IPS-20b (cell line): Measurements from ENCODE around the gene HMG20A.
A peak's percentile ranks its signal among the peaks of the same experiment; 100 is the strongest.

Experiments
- H3K27ac ChIP-seq: one replicate; pipeline ENCODE4 v1.5.1; 2013; ENCODE audit warnings: low read length
- H3K27me3 ChIP-seq: 2 replicates; pipeline ENCODE4 v1.6.1; 2013; ENCODE audit warnings: mild to moderate bottlenecking, low read length, inconsistent platforms; ENCODE audit not compliant: insufficient read depth
- H3K36me3 ChIP-seq: 2 replicates; pipeline ENCODE4 v1.6.1; 2013; ENCODE audit warnings: low read depth, mild to moderate bottlenecking, inconsistent platforms, low read length, moderate library complexity; ENCODE audit not compliant: insufficient read depth
- H3K4me1 ChIP-seq: 2 replicates; pipeline ENCODE4 v1.6.1; 2013; ENCODE audit warnings: mild to moderate bottlenecking, control low read depth, inconsistent platforms, low read length, moderate library complexity; ENCODE audit not compliant: insufficient read depth
- H3K4me3 ChIP-seq: 2 replicates; pipeline ENCODE4 v1.5.1; 2013; ENCODE audit warnings: mild to moderate bottlenecking, low read length, inconsistent platforms
- H3K9ac ChIP-seq: 2 replicates; pipeline ENCODE4 v1.6.1; 2013; ENCODE audit warnings: low read depth, mild to moderate bottlenecking, inconsistent platforms, low read length, moderate library complexity
- H3K9me3 ChIP-seq: 2 replicates; pipeline ENCODE4 v1.6.1; 2013; ENCODE audit warnings: mild to moderate bottlenecking, low read depth, low read length, inconsistent platforms; ENCODE audit not compliant: insufficient read depth

The HMG20A gene

GRCh38 chr15:77494073-77494867, 73.6 kb downstream of the HMG20A start:
- no peaks in the 10 kb centered on the region for H3K9me3 ChIP-seq

GRCh38 chr15:77494964-77495363, 74.3 kb downstream of the HMG20A start:
- Histone ChIP-seq H3K27me3 (no peaks in the 10 kb centered on the region), H3K4me3 (no peak overlapping the region), H3K9me3 (no peaks in the 10 kb centered on the region), H3K27ac (no peak overlapping the region), H3K4me1 (peaks cover 25% of the 10 kb centered on the region; the same call in 1 of the 2 replicates), H3K9ac (no peak overlapping the region), H3K36me3 (no peaks in the 10 kb centered on the region)

More at GRCh38 chr15:77494073-77494867, 73.6 kb downstream of the HMG20A start:
- Histone ChIP-seq H3K36me3 (no peaks in the 10 kb centered on the region), H3K27me3 (no peaks in the 10 kb centered on the region), H3K4me1 (peaks cover 25% of the 10 kb centered on the region; the same call in 1 of the 2 replicates), H3K9ac (no peak overlapping the region), H3K27ac (no peak overlapping the region), H3K4me3 (no peak overlapping the region)

- Histone ChIP-seq H3K9me3 (no peaks in the 10 kb centered on the region), H3K27me3 (no peaks in the 10 kb centered on the region), H3K4me1 (peaks cover 25% of the 10 kb centered on the region; the same call in 1 of the 2 replicates), H3K4me3 (no peak overlapping the region), H3K36me3 (no peaks in the 10 kb centered on the region), H3K27ac (peak overlapping the region; percentile 34), H3K9ac (peak overlapping the region; percentile 31; the same call in 1 of the 2 replicates)
Measured at GRCh38 chr15:77495838-77496596, 75.3 kb downstream of the HMG20A start.

- Histone ChIP-seq H3K9me3 (no peaks in the 10 kb centered on the region), H3K36me3 (no peaks in the 10 kb centered on the region), H3K27ac (peak overlapping the region; percentile 34), H3K27me3 (no peaks in the 10 kb centered on the region), H3K4me3 (no peak overlapping the region), H3K9ac (peak overlapping the region; percentile 33; the same call in 1 of the 2 replicates), H3K4me1 (peaks cover 25% of the 10 kb centered on the region; the same call in 1 of the 2 replicates)
Measured at GRCh38 chr15:77496715-77497109, 76.0 kb downstream of the HMG20A start.

- Histone ChIP-seq H3K9ac (peak overlapping the region; percentile 33; the same call in 1 of the 2 replicates), H3K36me3 (no peaks in the 10 kb centered on the region), H3K4me3 (no peak overlapping the region), H3K27ac (peak overlapping the region; percentile 2), H3K9me3 (no peaks in the 10 kb centered on the region), H3K4me1 (peaks cover 25% of the 10 kb centered on the region; the same call in 1 of the 2 replicates), H3K27me3 (no peaks in the 10 kb centered on the region)
Measured at GRCh38 chr15:77497110-77497737, 76.5 kb downstream of the HMG20A start.

GRCh38 chr15:77497942-77498361, 77.3 kb downstream of the HMG20A start:
- H3K4me3 ChIP-seq = no peak overlapping the region
- peak overlapping the region; percentile 50; the same call in 1 of the 2 replicates for H3K9ac ChIP-seq
- no peaks in the 10 kb centered on the region for H3K9me3 ChIP-seq
- H3K27me3 ChIP-seq = no peaks in the 10 kb centered on the region
- peaks cover 25% of the 10 kb centered on the region; the same call in 1 of the 2 replicates for H3K4me1 ChIP-seq
- no peaks in the 10 kb centered on the region for H3K36me3 ChIP-seq
- no peak overlapping the region for H3K27ac ChIP-seq

GRCh38 chr15:77499087-77499760, 78.5 kb downstream of the HMG20A start:
- H3K36me3 ChIP-seq = no peaks in the 10 kb centered on the region
- no peaks in the 10 kb centered on the region for H3K27me3 ChIP-seq
- H3K4me3 ChIP-seq = no peak overlapping the region
- H3K27ac ChIP-seq = no peak overlapping the region
- peaks cover 28% of the 10 kb centered on the region; the same call in 1 of the 2 replicates for H3K4me1 ChIP-seq
- no peaks in the 10 kb centered on the region for H3K9me3 ChIP-seq
- peak overlapping the region; percentile 24; the same call in 1 of the 2 replicates for H3K9ac ChIP-seq

- H3K27ac ChIP-seq = no peak overlapping the region
- H3K9ac ChIP-seq = no peak overlapping the region
- H3K4me3 ChIP-seq = no peak overlapping the region
- no peaks in the 10 kb centered on the region for H3K36me3 ChIP-seq
- H3K27me3 ChIP-seq = no peaks in the 10 kb centered on the region
- no peaks in the 10 kb centered on the region for H3K9me3 ChIP-seq
- peaks cover 23% of the 10 kb centered on the region; the same call in 1 of the 2 replicates for H3K4me1 ChIP-seq
Measured at GRCh38 chr15:77500989-77501388, 80.3 kb downstream of the HMG20A start.

GRCh38 chr15:77502379-77503095, 81.8 kb downstream of the HMG20A start:
- Histone ChIP-seq H3K27ac (no peak overlapping the region), H3K36me3 (no peaks in the 10 kb centered on the region), H3K9ac (no peak overlapping the region), H3K27me3 (no peaks in the 10 kb centered on the region), H3K4me3 (no peak overlapping the region), H3K9me3 (no peaks in the 10 kb centered on the region), H3K4me1 (peaks cover 15% of the 10 kb centered on the region; the same call in 1 of the 2 replicates)

GRCh38 chr15:77503240-77503639, 82.6 kb downstream of the HMG20A start:
- no peaks in the 10 kb centered on the region for H3K27me3 ChIP-seq
- no peak overlapping the region for H3K27ac ChIP-seq
- H3K4me1 ChIP-seq = peaks cover 15% of the 10 kb centered on the region; the same call in 1 of the 2 replicates
- no peak overlapping the region for H3K9ac ChIP-seq
- no peaks in the 10 kb centered on the region for H3K36me3 ChIP-seq
- no peak overlapping the region for H3K4me3 ChIP-seq
- H3K9me3 ChIP-seq = no peaks in the 10 kb centered on the region
